A549 (cell line): ENCODE results near the gene ZMYND8. TPM values are rescaled to one million over a fixed set of nuclear protein-coding genes. Genes with fewer than 3 reads are reported as not detected.

Experiments
- ATAC-seq, 2 experiments: fragments of 200-7000 bp in 1 of 2; fragments of >200 bp in 1 of 2; cut with Nextera tagmentation in 1 of 2; cut with Tn5 transposase in 1 of 2; 3 replicates each; pipeline versions ENCODE4 v1.8.0 to v1.9.1; 2018 to 2020; ENCODE audit warnings: mild to moderate bottlenecking in 1 of 2, moderate library complexity in 1 of 2
- CTCF ChIA-PET: fragments of 300-600 bp; sonication (Branson Sonifier 250); formaldehyde crosslinking; extraction: SDS; loops from one replicate; lab custom pipeline; 2021; ENCODE audit warnings: antibody characterized with exemption, inconsistent platforms; lab: Yijun Ruan, JAX
- POLR2A ChIA-PET: fragments of 350-600 bp; formaldehyde crosslinking; extraction: SDS; loops from one replicate; lab custom pipeline; 2021; ENCODE audit warnings: antibody characterized with exemption, inconsistent platforms; lab: Yijun Ruan, JAX
- DNase-seq, 2 experiments: peaks; one replicate each; pipeline versions ENCODE4 v3.0.0 to v3.0.0-alpha.2; 2011 to 2016; ENCODE audit warnings: low read depth in 1 of 2, low spot score in 1 of 2
- FAIRE-seq: peaks from 2 replicates; lab custom pipeline; 2011; peaks lifted over from hg19 to GRCh38; lab: Jason Lieb, UNC
- H3K27ac ChIP-seq, 2 experiments: fragments of >200 bp; sonication (Bioruptor Twin); formaldehyde crosslinking; 3 replicates each; pipeline ENCODE4 v1.5.1; 2016 to 2017
- H3K4me1 ChIP-seq: fragments of >200 bp; sonication (Bioruptor Twin); formaldehyde crosslinking; 3 replicates; pipeline ENCODE4 v1.6.1; 2016
- H3K4me2 ChIP-seq: fragments of >200 bp; sonication (Bioruptor Twin); formaldehyde crosslinking; 3 replicates; pipeline ENCODE4 v1.6.1; 2016
- H3K4me3 ChIP-seq: fragments of >200 bp; sonication (Bioruptor Twin); formaldehyde crosslinking; 3 replicates; pipeline ENCODE4 v1.5.1; 2016
- H3K9me3 ChIP-seq: fragments of >200 bp; sonication (Bioruptor Twin); formaldehyde crosslinking; 3 replicates; pipeline ENCODE4 v1.6.1; 2016
- ATOH8 ChIP-seq: fragments of 250-450 bp; sonication (Bioruptor Pico); IDR thresholded peaks from 2 replicates; pipeline ENCODE4 v1.5.0; 2020; ENCODE audit warnings: low read depth, mild to moderate bottlenecking, moderate library complexity
- EP300 ChIP-seq, 2 experiments: fragments of >200 bp; sonication (Bioruptor Twin); formaldehyde crosslinking; IDR thresholded peaks; 2 replicates in 1 of 2; 3 replicates in 1 of 2; pipeline ENCODE4 v1.6.1; 2016 to 2017
- ESRRA ChIP-seq: fragments of 150-350 bp; IDR thresholded peaks from 2 replicates; pipeline ENCODE4 v1.6.1; 2014; ENCODE audit warnings: mild to moderate bottlenecking, low read length, borderline replicate concordance
- FOSL2 ChIP-seq, 2 experiments: fragments of 450-650 bp in 1 of 2; fragments of >200 bp in 1 of 2; sonication (Bioruptor Twin) in 1 of 2; formaldehyde crosslinking; IDR thresholded peaks; 2 replicates each; pipeline versions ENCODE4 v1.5.0 to v1.6.1; 2016 to 2020; ENCODE audit warnings: mild to moderate bottlenecking in 1 of 2, moderate library complexity in 1 of 2
- GATA3 ChIP-seq: IDR thresholded peaks from 2 replicates; pipeline ENCODE4 v1.6.1; 2012; ENCODE audit warnings: borderline replicate concordance
- HDAC2 ChIP-seq: fragments of 200-600 bp; sonication (generic); IDR thresholded peaks from 2 replicates; pipeline ENCODE4 v1.6.1; 2016
- HES2 ChIP-seq: fragments of >200 bp; sonication (Bioruptor Twin); formaldehyde crosslinking; IDR thresholded peaks from 2 replicates; pipeline ENCODE4 v1.6.1; 2016
- HMGXB4 ChIP-seq: fragments of 250-450 bp; sonication (Bioruptor Pico); IDR thresholded peaks from 2 replicates; pipeline ENCODE4 v1.5.0; 2021; ENCODE audit warnings: mild to moderate bottlenecking, moderate library complexity, borderline replicate concordance
- HOXB5 ChIP-seq: fragments of 250-450 bp; sonication (Bioruptor Pico); IDR thresholded peaks from 2 replicates; pipeline ENCODE4 v1.5.0; 2020; ENCODE audit warnings: mild to moderate bottlenecking, moderate library complexity
- KDM5A ChIP-seq: fragments of 200-600 bp; sonication (generic); IDR thresholded peaks from 2 replicates; pipeline ENCODE4 v1.6.1; 2016; ENCODE audit warnings: antibody characterized with exemption, mild to moderate bottlenecking
- MAFK ChIP-seq: fragments of 450-650 bp; IDR thresholded peaks from 2 replicates; pipeline ENCODE4 v1.6.1; 2014; ENCODE audit not compliant: partially characterized antibody
- MAX ChIP-seq: IDR thresholded peaks from 2 replicates; pipeline ENCODE4 v1.6.1; 2012
- MYC ChIP-seq: IDR thresholded peaks from 2 replicates; pipeline ENCODE4 v1.6.1; 2012; ENCODE audit warnings: mild to moderate bottlenecking, inconsistent platforms, low read length, improper control_type of control experiment, borderline replicate concordance
- NPAS2 ChIP-seq: fragments of 250-450 bp; sonication (Bioruptor Pico); IDR thresholded peaks from 2 replicates; pipeline ENCODE4 v1.8.0; 2022; ENCODE audit warnings: mild to moderate bottlenecking, moderate library complexity, borderline replicate concordance
- PHF8 ChIP-seq: fragments of 200-600 bp; sonication (generic); IDR thresholded peaks from 2 replicates; pipeline ENCODE4 v1.6.1; 2016; ENCODE audit warnings: low read depth, mild to moderate bottlenecking, antibody characterized with exemption, moderate library complexity, borderline replicate concordance
- POLR2A ChIP-seq: IDR thresholded peaks from 2 replicates; pipeline ENCODE4 v1.6.1; 2012; ENCODE audit warnings: mild to moderate bottlenecking, low read length
- RNF2 ChIP-seq: fragments of 200-600 bp; sonication (generic); IDR thresholded peaks from 2 replicates; pipeline ENCODE4 v1.6.1; 2016; ENCODE audit warnings: low read depth, mild to moderate bottlenecking, antibody characterized with exemption, moderate library complexity, borderline replicate concordance
- TFCP2L1 ChIP-seq: fragments of 250-450 bp; sonication (Bioruptor Pico); IDR thresholded peaks from 2 replicates; pipeline ENCODE4 v1.5.0; 2021; ENCODE audit warnings: mild to moderate bottlenecking
- ZC3H11A ChIP-seq: fragments of 450-650 bp; IDR thresholded peaks from 2 replicates; pipeline ENCODE4 v1.6.1; 2014; ENCODE audit warnings: antibody characterized with exemption, mild to moderate bottlenecking
- ZFP36 ChIP-seq: fragments of 450-650 bp; IDR thresholded peaks from 2 replicates; pipeline ENCODE4 v1.6.1; 2014; ENCODE audit warnings: borderline replicate concordance; ENCODE audit not compliant: partially characterized antibody
- WGBS: methylation state at CpG from one replicate; pipeline ENCODE4 v1.1.6; 2017; ENCODE audit errors: missing lambda C conversion rate; 5-methylcytosine and 5-hydroxymethylcytosine counted together
- polyA plus RNA-seq, 4 experiments: library from polyadenylated mRNA; depleted of rRNA in 3 of 4; stranded (reverse); fragments of >200 nt; fragmentation: RNase III in 1 of 4; extraction: RNeasy Plus Mini Kit Qiagen cat#74134 plus additional on column Dnase treatment in 1 of 4; gene quantifications; 2 replicates in 3 of 4; 3 replicates in 1 of 4; pipeline ENCODE4 v1.2.3, GENCODE V29; 2011 to 2017

Gene ZMYND8
- polyA plus RNA-seq, 2 of the 4 experiments (the other 2 are of a cell fraction): 10.4 to 24.9 TPM

GRCh38 chr20:47233333-47234188, 122.9 kb downstream of the ZMYND8 start:
- no peak for FAIRE-seq
- CTCF ChIA-PET: interaction anchor here (1.0 to 3.1 kb wide), 6 partner anchors 14 to 485 kb away, joined by 3 to 11 read pairs (median 4); no protein-coding TSS in a partner anchor
- TF ChIP-seq HOXB5 (no peak), MYC (no peak), MAFK (peak; percentile 57)
- ATAC-seq: no peak
- no peak overlapping the region for H3K27ac ChIP-seq
- H3K4me3 ChIP-seq: no peak overlapping the region
- no peak overlapping the region for H3K4me2 ChIP-seq
- DNase-seq: no peak
- H3K9me3 ChIP-seq: no peaks in the 10 kb centered on the region
- POLR2A ChIA-PET: no interaction called here
- WGBS: 90% methylated on average over 9 of the region's 9 CpGs
- peaks cover 5% of the 10 kb centered on the region; the same call in 1 of the 3 replicates for H3K4me1 ChIP-seq

- TF ChIP-seq ZC3H11A (no peak), TFCP2L1 (CRISPR knock-in tag) (no peak), KDM5A (no peak), ESRRA (no peak), ATOH8 (no peak), HMGXB4 (no peak), EP300 (IDR thresholded peaks at IDR 0.05) (no peak), RNF2 (no peak), NPAS2 (no peak), ZFP36 (no peak), HES2 (no peak), PHF8 (no peak), FOSL2 (IDR thresholded peaks at IDR 0.05) (no peak), FOSL2 (CRISPR knock-in tag; IDR thresholded peaks at IDR 0.05) (no peak), HOXB5 (no peak), GATA3 (no peak), HDAC2 (no peak), MAX (no peak), POLR2A (no peak)
- TF ChIP-seq, all 56 proteins: peak for 0
- ATAC-seq (no peak), FAIRE-seq (no peak), DNase-seq (no peak)
- 95% methylated on average over 3 of the region's 3 CpGs for WGBS
- H3K27ac ChIP-seq: no peak overlapping the region
- POLR2A ChIA-PET: no interaction called here
- no peaks in the 10 kb centered on the region for H3K9me3 ChIP-seq
- no peak overlapping the region for H3K4me2 ChIP-seq
- peaks cover 5% of the 10 kb centered on the region; the same call in 1 of the 3 replicates for H3K4me1 ChIP-seq
- CTCF ChIA-PET: interaction anchor here (0.7 to 3.1 kb wide), 8 partner anchors 19 to 484 kb away, joined by 3 to 11 read pairs (median 3); no protein-coding TSS in a partner anchor
- H3K4me3 ChIP-seq: no peak overlapping the region
These were observed 124.0 kb downstream of the ZMYND8 start for GRCh38 chr20:47232518-47232917.
